CD4-positive, alpha-beta T cell treated with Interleukin-6 at 100 ng/mL for 8 hours (primary cell): ENCODE measurements around the gene SPATS2.

Experiments used
- DNase-seq: peaks from one replicate; pipeline ENCODE4 v3.0.0-alpha.2; 2020; ENCODE audit warnings: mixed read lengths, low spot score

SPATS2 gene

GRCh38 chr12:49335955-49336644, 31.2 kb upstream of the SPATS2 start:
- no peak for DNase-seq

- DNase-seq: peak; percentile 82
Observed at GRCh38 chr12:49336645-49337584, 30.3 kb upstream of the SPATS2 start, which contains the start of gene C1QL4. C1QL4 (minus strand) TSS chr12:49337188; CDS start chr12:49336477, 711 bp downstream.

DNA sequence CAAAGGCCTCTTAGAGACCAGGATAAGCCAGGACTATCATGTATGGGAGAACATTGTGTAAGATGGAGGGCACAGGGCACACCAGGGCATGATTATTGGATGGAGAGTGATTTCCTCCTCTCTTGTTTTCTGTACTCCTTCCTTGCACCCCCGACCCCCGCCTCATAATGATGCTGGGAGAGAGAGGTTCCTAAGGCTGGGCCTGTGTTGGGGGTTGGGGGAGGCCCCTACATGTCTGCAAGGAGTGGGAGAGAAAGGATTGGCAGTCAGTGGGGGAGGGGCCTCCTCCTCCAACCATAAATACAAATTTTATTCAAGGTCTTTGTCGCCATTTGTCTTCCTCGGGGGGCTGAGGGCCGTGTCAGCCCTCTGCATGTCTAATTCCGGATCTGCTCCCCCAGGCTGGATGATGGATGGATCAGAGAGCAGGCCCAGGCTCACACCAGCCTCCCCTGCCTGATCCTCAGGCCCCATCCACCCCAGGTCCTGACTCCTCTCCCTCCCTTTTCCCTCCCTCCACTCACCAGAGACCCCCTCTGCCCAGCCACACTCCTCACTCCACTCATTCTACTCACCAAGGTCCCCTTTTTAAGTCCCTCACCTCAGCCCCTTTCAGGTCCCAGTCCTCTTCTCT, 28.3 kb upstream of the SPATS2 start:
- DNase-seq: no peak

- DNase-seq: no peak
Observed at GRCh38 chr12:49339464-49339861, 27.8 kb upstream of the SPATS2 start.

DNA sequence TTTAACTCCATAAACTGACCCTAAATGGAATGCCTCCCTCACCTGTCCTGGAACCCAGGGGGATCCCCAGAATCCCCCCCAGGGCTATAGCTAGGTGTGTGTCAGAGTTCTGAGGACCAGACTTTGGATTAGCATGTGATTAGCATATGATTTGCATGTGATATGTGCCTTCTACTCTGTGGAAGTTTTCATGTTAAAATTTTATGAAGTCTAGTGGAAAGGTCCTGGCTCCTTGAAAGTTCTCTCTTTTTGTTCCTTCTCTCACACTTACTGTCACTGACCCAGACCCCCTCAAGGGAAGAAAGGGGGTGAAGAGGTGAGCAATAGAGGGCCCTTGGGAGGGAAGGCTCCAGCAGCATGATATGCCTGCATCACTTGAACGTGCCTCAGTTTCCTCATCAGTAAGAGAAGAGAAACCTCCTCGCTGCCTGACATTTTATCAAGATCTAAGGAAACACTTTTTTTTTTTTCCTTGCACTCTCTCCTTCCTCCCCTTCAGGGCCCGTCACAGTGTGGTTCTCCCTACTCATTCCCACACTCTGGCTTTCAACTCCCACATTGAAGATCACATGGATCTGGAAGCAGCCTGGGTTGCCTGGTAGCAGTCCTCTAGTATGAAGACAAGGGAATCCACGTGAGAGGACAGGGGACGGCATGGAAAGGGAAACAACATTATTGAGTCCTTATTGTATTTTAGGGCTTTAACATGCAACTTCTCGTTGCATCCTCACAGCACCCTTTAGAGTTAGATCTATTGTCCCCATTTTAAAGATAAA, 27.0 kb upstream of the SPATS2 start:
- no peak for DNase-seq

GRCh38 chr12:49340971-49341776, 26.1 kb upstream of the SPATS2 start:
- DNase-seq: no peak

- DNase-seq: no peak
Observed at GRCh38 chr12:49341777-49342065, 25.5 kb upstream of the SPATS2 start.

GRCh38 chr12:49342066-49342913, 25.0 kb upstream of the SPATS2 start:
- peak; percentile 63 for DNase-seq

- DNase-seq: no peak
Observed at GRCh38 chr12:49342914-49343731, 24.1 kb upstream of the SPATS2 start.

GRCh38 chr12:49344486-49345050, 22.7 kb upstream of the SPATS2 start:
- no peak for DNase-seq

- DNase-seq: no peak
Observed at GRCh38 chr12:49345051-49345824, 22.0 kb upstream of the SPATS2 start.

DNA sequence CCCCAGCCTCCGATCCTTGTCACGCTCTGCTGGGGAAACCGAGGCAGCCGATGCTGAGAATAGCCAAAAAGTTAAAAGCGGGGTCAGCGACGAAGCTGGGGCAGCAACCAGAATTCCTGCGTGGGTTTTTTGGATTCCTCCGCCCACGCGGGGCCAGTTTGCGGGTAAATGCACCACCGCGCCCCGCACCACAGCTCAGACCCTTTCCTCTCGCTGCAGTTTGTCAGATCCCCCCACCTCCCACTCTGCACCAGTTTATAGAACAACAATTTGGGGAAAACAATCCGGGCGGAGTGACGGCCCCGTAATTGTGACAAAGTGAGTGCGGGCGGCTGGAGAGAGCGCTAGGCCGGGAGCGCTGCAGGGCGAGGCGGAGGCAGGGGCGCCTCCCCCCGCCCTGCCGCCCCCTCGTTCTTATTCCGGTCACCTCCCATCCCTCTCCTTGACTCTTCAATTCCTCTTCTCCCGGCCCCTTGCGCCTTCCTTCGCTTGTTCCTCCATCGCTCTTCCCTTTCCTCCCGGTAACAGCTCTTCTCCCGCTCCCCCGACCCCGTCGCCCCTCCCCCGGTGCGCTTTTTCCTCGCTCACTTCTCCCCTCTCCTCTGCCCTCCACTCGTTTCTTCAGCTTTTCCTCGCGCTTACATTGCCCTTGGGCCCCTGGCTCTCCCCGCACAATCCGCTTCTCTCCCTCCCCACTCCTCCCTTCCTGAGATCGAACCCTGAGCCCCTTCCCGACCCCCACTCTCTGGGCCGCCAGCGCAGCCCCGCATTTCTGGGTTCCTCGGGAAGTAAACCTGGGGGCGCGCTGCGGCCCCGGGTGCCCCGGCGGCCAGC, 21.2 kb upstream of the SPATS2 start:
- no peak for DNase-seq

- no peak for DNase-seq
Observed at GRCh38 chr12:49346659-49347310, 20.5 kb upstream of the SPATS2 start, which contains the start of gene DNAJC22. DNAJC22 (plus strand) TSS chr12:49346888; CDS start chr12:49348873, 1,985 bp downstream.

- peak; percentile 67 for DNase-seq
Observed at GRCh38 chr12:49347311-49348193, 19.7 kb upstream of the SPATS2 start.

- no peak for DNase-seq
Observed at GRCh38 chr12:49348781-49349180, 18.5 kb upstream of the SPATS2 start.

GRCh38 chr12:49349266-49349665, 18.0 kb upstream of the SPATS2 start:
- no peak for DNase-seq
